Measurements from ENCODE around the gene ZNF70.

- TF ChIP-seq CTCF (IDR thresholded peaks at IDR 0.05) (no peak), ZFX (IDR thresholded peaks at IDR 0.05; ENCODE audit: borderline replicate concordance) (no peak)
Measured at GRCh38 chr22:23779083-23779482, 28.2 kb upstream of the ZNF70 start.

Measured in 22Rv1 (cell line).